Activated naive CD4-positive, alpha-beta T cell treated with anti-CD3 and anti-CD28 coated beads, Interleukin-2, amount 50 U/mL, for 72 hours (primary cell): ENCODE measurements around the gene ANKK1. TPM values are rescaled to one million over a fixed set of nuclear protein-coding genes. Genes with fewer than 3 reads are reported as not detected.

Experiments
- ATAC-seq, 2 donors: fragments of 150-1000 bp; cut with Tn5 transposase; 2 replicates each; pipeline ENCODE4 v1.10.0; 2021; ENCODE audit warnings: mild to moderate bottlenecking in 2 of 2, moderate library complexity in 2 of 2
- DNase-seq, 2 donors: peaks; one replicate each; pipeline ENCODE4 v3.0.0; 2021 to 2022; ENCODE audit warnings: low spot score in 2 of 2
- H3K27ac Mint-ChIP-seq, 2 donors: one replicate each; pipeline ENCODE4 v1.8.0; 2022; ENCODE audit warnings: mild to moderate bottlenecking in 2 of 2, mixed read lengths in 2 of 2
- H3K36me3 Mint-ChIP-seq, 2 donors: one replicate each; pipeline ENCODE4 v1.8.0; 2022; ENCODE audit warnings: mixed read lengths in 2 of 2
- H3K9me3 Mint-ChIP-seq, 2 donors: one replicate each; pipeline ENCODE4 v1.8.0; 2022; ENCODE audit warnings: mixed read lengths in 2 of 2
- total RNA-seq, 2 donors: library from RNA; stranded (reverse); gene quantifications; one replicate each; pipeline ENCODE4 v1.2.3, GENCODE V29; 2022

Gene ANKK1
- total RNA-seq, 2 donors from 2014 or later, result 0.49 TPM; not detected in 1

- ATAC-seq, result no peak
- H3K9me3 Mint-ChIP-seq, result no peaks in the 10 kb centered on the region
- H3K36me3 Mint-ChIP-seq, result no peaks in the 10 kb centered on the region
- no peak for DNase-seq
- no peak overlapping the region for H3K27ac Mint-ChIP-seq
Observed at GRCh38 chr11:113420808-113421207, 33.2 kb downstream of the ANKK1 start.

GRCh38 chr11:113426686-113427085 is 39.1 kb downstream of the ANKK1 start:
- Mint-ChIP-seq H3K27ac (no peak overlapping the region), H3K9me3 (no peaks in the 10 kb centered on the region), H3K36me3 (no peaks in the 10 kb centered on the region)
- DNase-seq (no peak), ATAC-seq (no peak)

GRCh38 chr11:113431746-113432145 is 44.2 kb downstream of the ANKK1 start:
- H3K36me3 Mint-ChIP-seq, result no peaks in the 10 kb centered on the region
- no peak overlapping the region for H3K27ac Mint-ChIP-seq
- ATAC-seq (no peak), DNase-seq (no peak)
- H3K9me3 Mint-ChIP-seq, result no peaks in the 10 kb centered on the region

GRCh38 chr11:113435190-113435968 is 47.8 kb downstream of the ANKK1 start:
- Mint-ChIP-seq H3K36me3 (no peaks in the 10 kb centered on the region), H3K27ac (no peak overlapping the region), H3K9me3 (no peaks in the 10 kb centered on the region)
- ATAC-seq (no peak), DNase-seq (no peak)

GRCh38 chr11:113436672-113437252 is 49.2 kb downstream of the ANKK1 start:
- no peaks in the 10 kb centered on the region for H3K9me3 Mint-ChIP-seq
- DNase-seq (no peak), ATAC-seq (no peak)
- no peak overlapping the region for H3K27ac Mint-ChIP-seq
- no peaks in the 10 kb centered on the region for H3K36me3 Mint-ChIP-seq

GRCh38 chr11:113440816-113441215 is 53.2 kb downstream of the ANKK1 start:
- H3K9me3 Mint-ChIP-seq, result no peaks in the 10 kb centered on the region
- ATAC-seq (no peak), DNase-seq (no peak)
- no peak overlapping the region for H3K27ac Mint-ChIP-seq
- H3K36me3 Mint-ChIP-seq, result no peaks in the 10 kb centered on the region

GRCh38 chr11:113444502-113445123 is 57.0 kb downstream of the ANKK1 start:
- H3K36me3 Mint-ChIP-seq, result no peaks in the 10 kb centered on the region
- H3K27ac Mint-ChIP-seq, result no peak overlapping the region
- no peak for ATAC-seq
- DNase-seq, result no peak
- no peaks in the 10 kb centered on the region for H3K9me3 Mint-ChIP-seq

GRCh38 chr11:113446112-113446511 is 58.5 kb downstream of the ANKK1 start:
- Mint-ChIP-seq H3K27ac (no peak overlapping the region), H3K9me3 (no peaks in the 10 kb centered on the region), H3K36me3 (no peaks in the 10 kb centered on the region)
- ATAC-seq, result peak in 1 of 2 donors; percentile 73
- DNase-seq, result no peak

- ATAC-seq (no peak), DNase-seq (no peak)
- Mint-ChIP-seq H3K9me3 (no peaks in the 10 kb centered on the region), H3K27ac (no peak overlapping the region), H3K36me3 (no peaks in the 10 kb centered on the region)
Observed at GRCh38 chr11:113446938-113447337, 59.4 kb downstream of the ANKK1 start.

- DNase-seq (no peak), ATAC-seq (peak; percentile 44 to 68)
- H3K27ac Mint-ChIP-seq, result no peak overlapping the region
- no peaks in the 10 kb centered on the region for H3K9me3 Mint-ChIP-seq
- H3K36me3 Mint-ChIP-seq, result no peaks in the 10 kb centered on the region
Observed at GRCh38 chr11:113447621-113448315, 60.2 kb downstream of the ANKK1 start.

- peak in 1 of 2 donors; percentile 26 for ATAC-seq
- Mint-ChIP-seq H3K27ac (no peak overlapping the region), H3K36me3 (no peaks in the 10 kb centered on the region), H3K9me3 (no peaks in the 10 kb centered on the region)
- no peak for DNase-seq
Observed at GRCh38 chr11:113448316-113448677, 60.7 kb downstream of the ANKK1 start.

GRCh38 chr11:113449743-113450142 is 62.2 kb downstream of the ANKK1 start:
- H3K36me3 Mint-ChIP-seq, result no peaks in the 10 kb centered on the region
- ATAC-seq, result no peak
- H3K9me3 Mint-ChIP-seq, result no peaks in the 10 kb centered on the region
- no peak overlapping the region for H3K27ac Mint-ChIP-seq
- no peak for DNase-seq

Other genes starting within 250 kb of the ANKK1 start
- gene TTC12, start 73.2 kb upstream of the ANKK1 start, total RNA-seq, result 10 to 100 TPM in 1 of 2 donors, 1 to 10 TPM in 1; 5.4 to 15.7 TPM
- not detected for gene DRD2, start 87.6 kb downstream of the ANKK1 start, total RNA-seq